Stimulated activated CD4-positive, alpha-beta T cell treated with anti-CD3 and anti-CD28 coated beads, Interleukin-4, amount 100 ng/mL, for 1 hour (primary cell): ENCODE measurements around the gene LDLRAD3.
"Not testable (repeated sequence)": the region's sequence is repeated elsewhere in the genome, so short reads cannot be mapped to it uniquely, and the experiment has no call there.

Source experiments
- DNase-seq: peaks from one replicate; pipeline ENCODE4 v3.0.0-alpha.2; 2020

Gene LDLRAD3, protein sequence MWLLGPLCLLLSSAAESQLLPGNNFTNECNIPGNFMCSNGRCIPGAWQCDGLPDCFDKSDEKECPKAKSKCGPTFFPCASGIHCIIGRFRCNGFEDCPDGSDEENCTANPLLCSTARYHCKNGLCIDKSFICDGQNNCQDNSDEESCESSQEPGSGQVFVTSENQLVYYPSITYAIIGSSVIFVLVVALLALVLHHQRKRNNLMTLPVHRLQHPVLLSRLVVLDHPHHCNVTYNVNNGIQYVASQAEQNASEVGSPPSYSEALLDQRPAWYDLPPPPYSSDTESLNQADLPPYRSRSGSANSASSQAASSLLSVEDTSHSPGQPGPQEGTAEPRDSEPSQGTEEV

DNA sequence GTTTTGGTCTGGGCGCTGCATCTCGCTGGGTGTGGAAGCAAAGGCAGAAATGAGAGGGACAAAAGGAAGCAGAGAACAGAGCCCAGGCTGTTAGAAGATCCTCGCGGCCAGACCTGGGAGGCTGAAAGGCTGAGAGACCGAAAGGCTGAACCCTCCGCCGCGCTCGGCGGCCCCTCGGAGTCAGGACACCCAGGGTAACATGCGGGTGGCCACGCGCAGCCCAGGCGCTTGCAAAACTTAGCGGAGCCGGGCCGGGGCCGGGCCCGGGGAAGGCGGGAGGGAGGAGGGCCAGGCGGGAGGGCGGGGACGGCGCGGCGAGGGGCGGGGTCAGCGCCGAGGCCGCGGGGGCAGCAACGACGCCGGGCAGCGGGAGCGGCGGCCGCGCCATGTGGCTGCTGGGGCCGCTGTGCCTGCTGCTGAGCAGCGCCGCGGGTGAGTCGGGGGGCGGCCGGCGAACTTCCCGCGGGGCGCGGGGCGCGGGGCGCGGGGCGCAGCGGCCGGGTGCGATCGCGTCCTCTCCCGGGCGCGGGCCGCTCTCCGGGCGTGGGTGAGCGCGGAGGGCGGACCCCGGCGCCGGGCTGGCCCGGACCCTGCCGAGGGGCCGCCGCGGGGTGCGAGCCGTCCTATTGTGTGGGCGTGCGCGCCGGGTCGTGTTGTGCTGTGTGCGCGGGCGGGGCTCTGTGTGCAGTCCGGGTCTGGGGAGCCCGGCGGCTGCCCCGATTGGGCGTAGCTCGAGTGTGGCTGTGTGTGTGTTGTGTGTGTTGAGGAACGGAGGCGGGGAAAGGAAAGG, at the start of gene LDLRAD3:
TSS of gene LDLRAD3 (plus strand) at position 350 of the 790 bp plus-strand sequence. CDS start at position 387, 37 bp downstream.
- peak; percentile 46 for DNase-seq

DNA sequence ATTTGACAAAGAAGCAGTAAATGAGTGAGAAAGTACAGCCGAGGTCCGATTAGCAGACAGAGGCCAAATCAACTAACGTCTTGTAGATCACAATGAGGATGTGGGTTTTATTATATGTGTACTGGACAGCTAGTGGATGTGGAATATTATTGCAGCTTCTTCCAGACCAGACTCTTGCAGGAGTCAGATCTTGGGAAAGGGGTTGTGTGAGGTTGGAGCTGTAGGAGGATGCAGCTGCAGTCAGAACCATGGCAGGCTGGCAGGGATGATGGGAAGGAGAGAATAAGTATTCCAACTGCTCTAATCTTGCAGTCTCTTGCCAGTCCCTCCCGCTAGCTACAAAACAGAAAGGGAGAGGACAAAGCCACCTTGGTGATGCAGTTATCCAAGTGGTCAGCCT, 46.8 kb upstream of the LDLRAD3 start:
- DNase-seq, result no peak

DNA sequence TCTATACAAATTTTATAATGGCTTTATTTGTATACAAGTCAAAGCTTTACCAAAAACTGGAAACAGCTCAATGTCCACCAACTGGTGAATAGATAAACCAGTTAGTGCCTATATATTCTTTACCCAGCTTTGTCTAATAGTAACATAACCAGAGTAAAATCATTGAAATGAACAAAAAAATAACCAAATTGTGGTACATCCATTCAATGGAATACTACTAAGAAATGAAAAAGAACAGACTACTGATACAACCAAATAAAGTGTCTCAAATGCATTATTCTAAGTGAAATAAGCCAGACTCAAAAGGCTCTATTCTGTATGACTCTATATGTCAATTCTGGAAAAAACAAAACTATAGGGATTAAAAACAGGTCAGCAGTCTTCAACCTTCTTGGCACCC, 40.9 kb upstream of the LDLRAD3 start:
- DNase-seq, result no peak

DNA sequence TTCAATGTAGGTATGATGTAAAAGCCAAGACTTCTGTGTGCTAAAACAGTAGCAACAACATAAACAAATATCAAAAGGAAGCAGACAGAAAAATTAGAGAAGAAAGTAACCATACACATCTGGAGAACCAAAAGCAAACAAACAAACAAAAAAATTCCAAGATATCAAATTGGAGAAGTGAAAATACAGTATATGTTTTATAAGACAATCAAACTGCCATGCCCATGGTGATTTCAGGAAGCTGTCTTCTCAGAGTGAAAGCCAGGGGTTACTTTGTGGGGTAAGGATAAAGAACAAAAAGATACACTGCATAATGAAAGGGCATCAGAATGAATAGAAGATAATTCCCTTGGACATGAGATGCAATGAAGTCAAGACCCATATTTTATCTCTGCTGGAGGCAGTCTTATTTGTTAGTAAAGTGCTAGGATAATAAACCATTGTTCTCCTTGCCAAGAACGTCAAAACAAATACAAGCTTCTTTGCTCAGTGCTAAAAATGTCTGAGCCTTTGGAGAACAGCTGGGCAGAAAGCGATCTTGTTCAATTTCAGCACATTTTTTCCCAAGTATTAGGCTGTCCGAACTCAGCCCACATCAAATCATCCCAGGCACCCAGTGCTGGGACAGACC, 38.1 kb upstream of the LDLRAD3 start:
- no peak for DNase-seq

DNA sequence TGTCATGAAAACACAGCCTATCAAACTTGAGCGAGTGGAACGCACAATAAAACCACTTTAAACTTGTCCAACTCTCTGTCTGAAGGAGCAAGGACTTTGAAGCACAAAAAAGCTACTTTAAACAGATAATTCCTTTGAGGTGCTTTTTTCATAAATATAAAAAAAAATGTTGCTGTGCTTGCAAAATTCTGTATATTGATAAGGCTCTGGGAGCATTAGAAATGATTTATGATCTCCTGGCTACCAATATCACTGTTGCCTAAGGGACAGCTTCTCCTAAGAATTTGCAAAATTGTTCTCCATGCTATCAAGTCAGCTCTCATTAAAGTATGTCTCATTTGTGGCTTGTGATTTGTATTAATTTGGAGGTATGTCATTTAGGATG, 37.6 kb upstream of the LDLRAD3 start:
- no peak for DNase-seq

DNA sequence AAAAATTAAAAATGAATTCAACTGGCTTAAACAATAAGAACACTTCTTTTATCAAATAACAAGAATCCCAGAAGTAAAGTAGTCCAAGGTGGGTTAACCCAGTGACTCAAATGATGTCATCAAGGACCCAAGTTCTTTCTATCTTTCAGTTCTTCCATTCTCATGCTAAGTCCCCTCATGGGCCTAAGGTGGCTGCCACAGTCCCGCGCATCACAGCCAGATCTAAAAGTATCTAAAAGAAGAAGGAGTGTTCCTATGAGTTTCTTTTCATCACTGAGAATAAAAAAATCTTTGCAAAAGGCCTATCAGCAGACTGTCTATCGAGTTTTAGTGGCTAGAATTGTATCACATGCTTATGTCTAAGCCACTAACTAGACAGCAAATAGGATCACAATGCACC, 37.2 kb upstream of the LDLRAD3 start:
- no peak for DNase-seq

DNA sequence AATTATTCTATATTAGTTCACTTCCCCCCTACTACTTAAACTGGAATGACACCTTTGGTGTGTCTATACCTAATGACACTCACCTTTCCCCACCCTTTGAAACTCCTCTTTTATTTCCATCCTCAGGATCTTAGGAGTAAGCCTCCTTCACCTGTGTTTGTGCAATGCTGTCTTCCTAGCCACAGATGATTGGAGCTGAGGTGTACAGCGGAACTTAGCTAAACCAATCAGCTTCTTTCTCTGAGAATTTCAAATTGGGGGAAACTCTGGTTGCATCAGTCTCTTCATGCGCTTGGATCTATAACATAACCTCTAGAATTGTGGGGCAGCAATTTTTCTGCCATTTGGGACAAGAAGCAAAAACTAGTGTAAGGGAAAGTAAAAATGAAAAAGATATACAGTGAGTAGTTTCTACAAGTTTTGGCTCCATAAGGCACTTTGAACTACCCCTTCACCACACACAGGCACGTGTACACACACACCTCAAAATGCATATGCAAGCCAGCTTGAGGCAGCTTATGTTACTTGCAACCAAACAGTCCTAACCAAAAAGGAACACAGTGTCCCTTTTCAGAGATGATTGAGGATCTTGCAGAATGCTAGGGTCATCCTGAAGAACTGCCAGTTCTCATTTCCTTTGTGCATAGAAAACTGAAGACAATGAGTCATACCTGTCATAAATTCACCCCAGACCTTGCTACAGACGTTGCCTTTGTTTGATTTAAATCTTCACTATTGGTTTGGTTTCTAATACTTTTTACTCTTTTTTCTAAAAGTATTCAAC, 36.0 kb upstream of the LDLRAD3 start:
- no peak for DNase-seq

DNA sequence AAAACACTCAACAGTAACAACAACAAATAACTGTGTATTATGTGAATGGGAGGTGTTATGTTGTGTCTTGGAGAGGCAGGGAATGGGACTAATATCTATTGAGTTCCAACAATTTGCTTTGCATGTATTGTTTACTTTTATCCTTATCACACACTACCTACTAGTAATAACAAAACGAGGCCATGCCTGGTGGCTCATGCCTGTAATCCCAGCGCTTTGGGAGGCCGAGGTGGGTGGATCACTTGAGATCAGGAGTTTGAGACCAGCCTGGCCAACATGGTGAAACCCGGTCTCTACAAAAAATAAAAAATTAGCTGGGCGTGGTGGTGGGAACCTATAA, 35.5 kb upstream of the LDLRAD3 start:
- DNase-seq, result not testable (repeated sequence)

DNA sequence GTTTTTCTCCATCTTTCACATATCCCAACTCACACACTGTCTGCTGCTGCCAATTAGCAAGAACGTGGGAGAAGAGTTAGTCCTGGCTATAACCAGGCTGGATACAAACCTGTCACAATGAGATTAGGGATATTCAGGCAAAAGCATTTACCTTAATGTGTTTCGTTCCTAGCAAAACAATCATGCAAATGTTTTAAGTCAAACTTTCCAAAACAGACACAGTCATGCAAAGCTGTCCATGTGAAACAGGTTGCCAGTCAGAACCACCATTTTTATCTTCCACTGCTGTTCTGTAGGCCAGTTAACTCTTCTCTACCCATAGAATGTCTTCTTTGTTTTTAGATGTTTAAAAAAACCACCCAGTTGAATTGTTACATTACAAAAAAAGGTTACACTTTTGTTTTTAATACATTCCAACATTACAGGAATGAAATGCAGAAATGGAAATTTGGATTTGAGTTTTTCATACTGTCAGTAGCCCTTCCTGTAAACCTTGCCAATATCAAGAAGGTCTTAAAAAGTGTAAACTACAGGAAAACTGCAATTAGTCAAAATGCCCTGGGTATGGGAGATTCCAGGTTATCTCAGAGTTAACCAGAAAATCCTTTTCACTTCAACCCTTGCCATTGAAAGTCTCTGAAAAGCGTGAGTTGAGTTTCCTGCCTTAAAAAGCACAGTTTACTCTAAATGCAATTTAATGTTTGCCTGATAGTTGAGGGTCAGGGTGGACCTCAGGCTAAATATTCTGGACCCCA, 34.2 kb upstream of the LDLRAD3 start:
- no peak for DNase-seq

DNA sequence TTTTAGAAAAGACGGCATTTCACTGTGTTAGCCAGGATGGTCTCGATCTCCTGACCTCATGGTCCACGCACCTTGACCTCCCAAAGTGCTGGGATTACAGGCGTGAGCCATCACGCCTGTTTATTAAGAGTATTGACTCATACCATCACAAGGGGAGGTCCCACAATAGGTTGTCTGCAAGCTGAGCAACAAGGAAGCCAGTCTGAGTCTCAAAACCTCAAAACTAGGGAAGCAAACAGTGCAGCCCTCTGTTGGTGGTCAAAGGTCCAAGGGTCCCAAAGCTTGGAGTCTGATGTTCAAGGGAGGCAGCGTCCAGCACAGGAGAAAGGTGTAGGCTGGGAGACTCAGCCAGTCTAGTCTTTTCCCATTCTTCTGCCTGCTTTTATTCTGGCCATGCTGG, 32.8 kb upstream of the LDLRAD3 start:
- no peak for DNase-seq

DNA sequence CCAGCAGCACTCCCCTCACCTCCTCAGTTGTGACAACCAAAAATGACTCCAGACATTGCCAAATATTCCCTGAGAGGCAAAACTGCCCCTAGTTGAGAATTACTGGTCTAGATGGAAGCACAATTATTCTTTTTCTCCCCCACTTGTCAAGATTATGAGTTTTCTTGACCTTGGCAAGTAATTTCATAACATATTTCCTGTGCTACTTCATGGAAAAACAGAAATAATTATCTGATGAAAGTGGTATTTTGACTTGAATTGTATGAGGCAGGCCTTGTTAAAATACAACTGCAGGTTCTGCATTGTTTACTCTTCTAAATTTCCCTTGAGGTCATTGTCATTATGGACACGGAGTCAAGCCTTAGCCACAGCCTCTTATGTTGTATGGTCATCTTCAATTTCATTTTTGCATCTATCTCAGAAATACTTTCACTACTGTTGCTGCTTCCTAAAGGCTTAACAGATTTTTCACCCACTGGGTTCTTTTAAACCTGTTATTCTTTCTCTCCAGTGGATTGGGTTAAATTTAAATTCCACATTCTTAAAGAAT, 32.2 kb upstream of the LDLRAD3 start:
- DNase-seq, result no peak

DNA sequence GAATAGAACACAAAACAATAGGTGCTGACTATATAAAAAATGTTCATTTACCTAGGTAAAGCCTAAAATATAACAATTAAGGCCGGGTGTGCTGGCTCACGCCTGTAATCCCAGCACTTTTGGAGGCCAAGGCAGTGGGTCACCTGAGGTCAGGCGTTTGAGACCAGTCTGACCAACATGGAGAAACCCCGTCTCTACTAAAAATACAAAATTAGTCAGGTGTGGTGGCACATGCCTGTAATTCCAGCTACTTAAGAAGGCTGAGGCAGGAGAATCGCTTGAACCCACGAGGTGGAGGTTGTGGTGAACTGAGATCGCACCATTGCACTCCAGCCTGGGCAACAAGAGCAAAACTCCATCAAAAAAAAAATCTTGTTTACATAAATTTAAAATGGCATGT, 31.4 kb upstream of the LDLRAD3 start:
- DNase-seq, result not testable (repeated sequence)

DNA sequence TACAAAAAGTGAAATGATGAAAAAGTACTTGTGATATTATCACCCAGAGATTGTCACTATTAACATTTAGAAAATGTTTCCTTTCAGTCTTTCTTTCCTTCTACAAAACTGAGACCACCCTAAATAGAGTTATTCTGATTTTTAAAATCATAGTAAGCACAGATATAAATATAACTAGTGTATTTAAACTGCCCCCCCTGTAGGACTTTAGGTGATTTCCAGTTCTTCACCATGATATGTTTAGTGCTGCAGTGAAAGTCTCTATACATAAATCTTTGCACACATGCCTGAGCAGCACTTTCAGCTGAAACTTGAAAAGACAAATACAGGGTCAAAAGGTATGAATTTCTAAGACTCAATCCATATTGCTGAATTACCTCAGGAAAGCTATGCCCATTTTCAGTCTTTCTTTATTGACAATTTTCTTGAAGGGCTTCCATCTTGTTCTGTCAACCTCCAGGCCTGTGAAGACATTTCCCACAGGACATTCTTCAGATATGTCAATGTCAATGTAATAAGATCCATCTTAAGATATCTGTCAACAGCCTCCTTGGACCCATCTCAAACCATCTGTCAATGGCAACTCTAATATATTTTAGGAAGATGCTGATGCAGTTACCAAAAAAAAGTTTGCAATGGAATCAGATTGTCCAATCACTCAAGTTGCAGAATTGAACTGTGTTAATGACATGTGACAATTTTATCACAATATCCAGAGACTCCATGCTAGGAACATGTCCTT, 30.8 kb upstream of the LDLRAD3 start:
- DNase-seq, result no peak

DNA sequence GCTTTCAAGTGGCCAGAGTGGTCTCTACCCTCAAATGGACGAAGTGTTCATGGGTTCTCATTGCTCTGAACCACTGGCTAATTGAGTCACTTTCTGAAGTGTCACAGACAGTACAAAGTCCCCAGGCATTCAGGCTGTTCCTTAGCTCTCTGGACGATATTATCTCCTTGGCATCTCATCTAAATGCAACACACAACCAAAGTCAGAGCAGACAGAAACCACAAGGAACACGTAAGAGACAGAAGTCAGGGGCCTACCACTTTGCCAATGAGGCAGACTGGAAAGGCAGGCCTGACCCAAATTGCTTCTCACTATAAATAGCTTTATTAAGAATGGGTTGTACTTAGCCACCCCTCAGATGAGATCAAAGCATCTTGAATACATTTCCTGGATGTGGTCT, 29.0 kb upstream of the LDLRAD3 start:
- DNase-seq, result no peak

DNA sequence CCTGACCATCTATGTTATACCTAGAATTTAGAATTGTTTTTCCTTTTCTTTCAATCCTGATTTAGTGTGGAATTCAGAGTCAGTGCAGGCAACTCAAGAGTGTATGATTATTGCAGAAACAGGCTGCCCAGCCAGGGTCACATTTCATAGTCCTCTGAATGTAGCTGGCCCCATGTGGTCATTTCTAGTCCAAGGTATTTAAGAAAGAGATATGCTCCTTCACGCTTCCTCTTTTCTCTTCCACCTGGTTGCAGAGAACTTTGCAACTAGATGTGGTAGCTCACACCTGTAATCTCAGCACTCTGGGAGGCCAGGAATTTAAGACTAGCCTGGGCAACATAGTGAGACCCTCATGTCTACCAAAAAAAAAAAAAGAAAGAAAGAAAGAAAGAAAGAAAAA, 27.6 kb upstream of the LDLRAD3 start:
- DNase-seq, result no peak

DNA sequence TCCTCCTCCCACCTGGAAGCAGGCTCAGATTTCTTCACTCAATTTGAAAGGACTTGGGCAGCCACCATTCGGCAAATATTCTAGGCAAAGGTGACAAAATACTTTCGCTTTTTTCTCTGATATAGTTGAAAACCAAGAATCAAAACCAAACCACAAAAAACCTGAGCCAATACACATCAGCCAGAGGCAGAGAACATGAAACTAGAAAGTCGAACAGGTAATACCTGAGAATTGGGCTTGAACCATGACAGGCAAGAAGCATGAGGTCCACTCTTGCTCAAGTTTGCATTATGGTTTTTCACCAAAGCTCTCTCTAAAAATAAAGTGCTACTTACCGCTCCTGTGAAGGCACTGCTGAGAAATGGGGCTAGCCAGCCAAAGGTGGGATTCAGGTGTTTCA, 26.2 kb upstream of the LDLRAD3 start:
- no peak for DNase-seq

DNA sequence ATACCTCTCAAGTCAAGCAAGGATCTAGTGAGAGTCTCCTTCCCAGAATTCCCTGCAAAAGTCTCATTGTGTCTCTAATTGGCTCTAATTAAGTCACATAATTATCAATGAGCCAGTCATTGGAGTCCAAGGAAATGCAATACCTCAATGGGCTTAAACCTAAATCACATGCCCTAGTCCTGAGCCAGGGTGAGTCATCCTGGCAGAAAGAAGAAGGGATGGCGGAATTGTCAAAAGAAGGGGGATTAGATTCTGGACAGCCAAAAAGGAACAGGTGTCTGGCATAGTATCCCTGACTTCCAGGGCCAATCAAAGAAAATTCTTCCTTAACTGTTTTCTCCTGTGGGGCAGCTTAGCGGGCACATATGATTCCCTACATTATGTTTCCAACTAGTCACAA, 25.1 kb upstream of the LDLRAD3 start:
- no peak for DNase-seq

DNA sequence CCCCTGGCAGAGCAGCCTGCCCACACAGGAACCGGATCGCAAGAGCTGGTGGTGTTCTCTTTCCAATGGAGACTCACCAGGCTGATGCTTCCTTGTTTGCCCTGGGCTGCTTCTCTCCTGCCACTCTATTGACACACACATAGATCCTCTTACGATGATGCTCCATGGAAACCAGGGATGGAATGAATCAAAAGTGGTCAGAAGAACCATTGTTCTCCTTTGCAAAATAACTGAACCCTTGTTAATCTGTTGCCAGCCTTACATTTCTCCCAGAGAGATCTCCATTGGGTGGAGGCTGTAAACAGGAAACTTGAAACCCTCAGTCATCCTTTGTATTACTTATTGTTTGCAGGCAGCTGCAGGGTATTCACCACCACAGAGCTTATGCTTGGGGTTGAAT, 24.6 kb upstream of the LDLRAD3 start:
- DNase-seq, result no peak

DNA sequence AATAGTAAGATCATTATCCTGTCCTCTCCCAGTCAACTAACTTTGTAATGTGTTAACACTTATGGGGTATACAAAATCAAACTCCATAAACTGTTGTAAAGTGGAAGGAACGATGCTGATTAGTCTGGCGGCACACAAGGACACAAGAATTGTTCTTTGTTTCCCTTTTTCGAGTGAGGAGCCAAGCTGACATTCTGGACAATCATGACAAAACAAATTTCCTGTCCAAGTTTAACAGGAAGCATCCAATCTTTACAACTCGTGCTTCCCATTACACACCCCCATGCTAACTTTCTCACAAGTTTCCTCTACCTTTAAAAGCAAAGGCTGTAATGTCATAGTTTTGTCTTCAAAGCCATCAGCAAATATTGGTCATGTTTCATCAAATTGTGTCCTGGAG, 20.4 kb upstream of the LDLRAD3 start:
- DNase-seq, result no peak

DNA sequence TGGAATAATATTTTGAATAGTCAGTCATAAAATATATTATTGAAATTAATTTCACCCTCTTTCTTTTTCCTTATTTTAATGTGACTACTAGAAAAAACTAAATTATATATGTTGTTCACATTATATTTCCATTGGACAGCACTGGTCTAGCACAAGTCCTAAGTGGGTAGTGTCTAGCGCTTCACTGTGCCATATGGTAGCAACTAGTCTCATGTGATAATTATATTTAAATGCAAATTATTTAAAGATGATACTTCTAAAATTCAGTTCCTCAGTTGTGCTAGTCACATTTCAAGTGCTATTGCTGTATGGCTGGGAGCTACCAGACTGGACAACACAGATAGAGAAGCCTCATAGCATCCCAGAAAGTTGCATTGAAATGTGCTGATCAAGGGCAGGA, 19.1 kb upstream of the LDLRAD3 start:
- no peak for DNase-seq

DNA sequence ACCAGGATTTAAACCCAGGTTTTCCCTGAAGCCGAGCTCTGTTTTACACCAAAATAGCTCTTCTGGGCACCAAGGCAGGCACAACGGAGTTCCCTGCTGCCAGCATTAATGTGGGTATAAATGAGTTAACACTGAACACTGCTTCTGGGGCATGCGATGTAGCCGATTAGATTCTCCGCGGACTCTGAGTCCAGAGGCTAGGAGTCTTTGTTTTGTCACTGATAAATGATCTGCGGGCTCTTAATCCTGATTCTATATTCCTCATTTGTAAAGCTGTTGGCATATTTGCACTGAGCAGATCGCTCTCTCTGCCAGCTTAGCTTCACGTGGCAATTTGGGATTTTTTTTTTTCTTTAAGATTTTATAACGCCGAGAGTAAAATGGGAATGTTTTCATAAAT, 16.8 kb upstream of the LDLRAD3 start:
- DNase-seq, result no peak

DNA sequence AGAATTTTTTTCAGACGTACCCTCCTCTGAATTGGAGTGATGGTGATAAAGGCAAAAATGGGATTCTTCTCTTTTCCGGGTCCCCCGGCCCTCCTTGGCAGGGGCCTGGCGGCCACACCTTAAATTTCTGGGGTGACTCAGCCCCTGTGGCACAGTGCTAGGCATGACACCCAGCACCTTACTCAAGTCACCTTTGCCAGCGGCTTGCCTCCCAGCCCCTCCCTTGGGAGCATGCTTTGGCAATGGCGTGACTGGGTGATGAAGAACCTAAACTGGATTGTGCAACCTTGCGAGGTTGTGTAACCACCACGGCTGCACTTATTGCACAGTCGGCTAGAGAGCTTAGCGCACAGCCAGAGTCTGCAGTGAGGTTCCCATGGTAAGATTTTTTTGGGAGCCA, 16.2 kb upstream of the LDLRAD3 start:
- DNase-seq, result no peak
